ENCODE results near the gene PAX9. TPM values are rescaled to one million over a fixed set of nuclear protein-coding genes. Genes with fewer than 3 reads are reported as not detected.

Gene PAX9
- total RNA-seq, 4 donors from 2014 or later = 0.81 to 11.4 (median 3.0) TPM

GRCh38 chr14:36652542-36653201 lies 9.0 kb upstream of the PAX9 start:
- DNase-seq = no peak
- Histone ChIP-seq H3K4me3 (replicated peaks in 1 of 3) (no peak overlapping the region), H3K9me3 (no peaks in the 10 kb centered on the region), H3K27me3 (peaks cover 42% of the 10 kb centered on the region), H3K27ac (no peak overlapping the region), H3K36me3 (no peaks in the 10 kb centered on the region), H3K4me1 (peaks cover 10 to 31% of the 10 kb centered on the region in 2 donors)
- intact Hi-C loops (cut with DNase I) = no loop called here
- TF ChIP-seq CTCF (IDR thresholded peaks at IDR 0.05) = no peak
- no peak for TF ChIP-seq POLR2A (IDR thresholded peaks at IDR 0.05)

GRCh38 chr14:36653413-36653812 lies 8.2 kb upstream of the PAX9 start:
- intact Hi-C loops (cut with DNase I) = no loop called here
- no peak overlapping the region for H3K4me3 ChIP-seq (replicated peaks in 1 of 3)
- peaks cover 48% of the 10 kb centered on the region for H3K27me3 ChIP-seq

GRCh38 chr14:36653962-36654793 lies 7.5 kb upstream of the PAX9 start:
- H3K36me3 ChIP-seq = no peaks in the 10 kb centered on the region
- WGBS, 2 donors = 19 to 23% methylated on average over 31 of the region's 31 CpGs
- intact Hi-C loops (cut with DNase I) = no loop called here
- no peaks in the 10 kb centered on the region for H3K9me3 ChIP-seq
- H3K4me3 ChIP-seq (replicated peaks in 1 of 3) = no peak overlapping the region
- H3K27me3 ChIP-seq = peaks cover 55% of the 10 kb centered on the region
- TF ChIP-seq POLR2A (IDR thresholded peaks at IDR 0.05) (no peak), CTCF (IDR thresholded peaks at IDR 0.05) (no peak)
- peaks cover 11 to 37% of the 10 kb centered on the region in 2 donors for H3K4me1 ChIP-seq
- no peak for DNase-seq
- H3K27ac ChIP-seq = no peak overlapping the region

More at GRCh38 chr14:36653413-36653812, 8.2 kb upstream of the PAX9 start:
- Histone ChIP-seq H3K4me1 (peaks cover 11 to 31% of the 10 kb centered on the region in 2 donors), H3K36me3 (no peaks in the 10 kb centered on the region), H3K9me3 (no peaks in the 10 kb centered on the region), H3K27ac (no peak overlapping the region)
- WGBS, 2 donors = 53 to 67% methylated on average over 3 of the region's 3 CpGs
- no peak for DNase-seq
- TF ChIP-seq POLR2A (IDR thresholded peaks at IDR 0.05) (no peak), CTCF (IDR thresholded peaks at IDR 0.05) (no peak)

DNA sequence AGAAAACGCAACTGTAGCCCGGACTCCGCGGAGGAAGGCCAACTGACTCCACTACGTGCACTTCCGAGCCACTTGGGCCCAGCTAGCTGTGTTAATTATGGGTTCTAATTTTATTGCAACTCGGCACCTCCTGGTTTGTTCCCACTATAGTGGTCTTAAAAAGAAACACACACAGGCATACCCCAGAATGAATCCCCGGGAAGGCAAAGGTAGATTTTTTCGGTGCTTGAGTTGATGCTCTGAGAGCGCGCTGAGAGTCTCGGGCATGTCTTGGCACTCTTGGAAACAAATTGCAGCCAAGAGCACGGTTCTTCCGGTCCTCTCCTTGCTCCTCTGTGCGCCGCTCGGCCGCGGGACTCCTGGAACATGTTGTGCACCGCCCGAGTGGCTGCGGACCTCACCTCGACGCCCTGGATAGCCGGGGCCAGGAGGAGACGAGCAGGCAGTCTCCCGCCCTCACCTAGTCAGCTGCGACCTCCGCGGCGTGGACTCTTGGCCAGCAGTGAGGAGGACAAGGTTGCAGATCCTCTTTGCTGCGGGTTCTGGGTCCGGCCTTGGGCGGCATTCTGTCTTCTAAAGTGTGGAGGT lies 6.8 kb upstream of the PAX9 start:
- Histone ChIP-seq H3K9me3 (no peaks in the 10 kb centered on the region), H3K4me3 (replicated peaks in 1 of 3) (no peak overlapping the region), H3K36me3 (no peaks in the 10 kb centered on the region), H3K4me1 (peaks cover 11 to 37% of the 10 kb centered on the region in 2 donors), H3K27me3 (peaks cover 62% of the 10 kb centered on the region), H3K27ac (no peak overlapping the region)
- no peak for TF ChIP-seq POLR2A (IDR thresholded peaks at IDR 0.05)
- TF ChIP-seq CTCF (IDR thresholded peaks at IDR 0.05) = no peak
- intact Hi-C loops (cut with DNase I) = no loop called here
- no peak for DNase-seq
- 19 to 43% methylated on average over 19 to 31 of the region's 34 CpGs for WGBS, 2 donors

DNA sequence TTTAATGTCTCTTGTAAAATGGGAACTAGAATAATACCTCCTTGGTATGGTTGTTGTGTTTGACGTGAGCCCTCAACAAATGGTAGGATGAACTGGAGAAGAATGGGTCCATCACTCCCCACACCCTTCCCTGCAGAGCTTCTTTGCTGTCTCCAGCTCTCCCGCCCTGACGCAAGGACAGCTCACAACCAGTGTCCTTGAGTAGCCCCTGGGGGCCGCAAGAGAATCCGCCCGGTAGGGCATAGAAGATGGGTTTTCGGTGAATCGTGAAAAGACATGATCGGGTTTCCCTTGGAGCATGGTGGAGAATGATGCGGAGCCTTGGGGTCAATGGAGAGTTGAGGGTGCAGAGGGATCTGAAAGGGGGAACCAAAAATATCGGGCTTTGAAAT lies 6.1 kb upstream of the PAX9 start:
- TF ChIP-seq CTCF (IDR thresholded peaks at IDR 0.05) = no peak
- no peak for TF ChIP-seq POLR2A (IDR thresholded peaks at IDR 0.05)

More for the DNA sequence above, 6.1 kb upstream of the PAX9 start:
- intact Hi-C loops (cut with DNase I) = no loop called here
- Histone ChIP-seq H3K4me1 (peaks cover 11 to 37% of the 10 kb centered on the region in 2 donors), H3K9me3 (no peaks in the 10 kb centered on the region), H3K27me3 (peaks cover 66% of the 10 kb centered on the region), H3K27ac (no peak overlapping the region), H3K36me3 (no peaks in the 10 kb centered on the region), H3K4me3 (replicated peaks in 1 of 3) (no peak overlapping the region)
- DNase-seq = no peak
- WGBS, 2 donors = 15 to 27% methylated on average over 11 of the region's 11 CpGs

Data from thyroid gland (tissue), 4 donors.